Epithelial cell of esophagus (primary cell): Measurements from ENCODE around the gene MTURN.

Experiments
- DNase-seq: peaks from one replicate; pipeline ENCODE4 v3.0.0; 2010; ENCODE audit warnings: low read depth
- H3K4me3 ChIP-seq: 2 replicates; pipeline ENCODE4 v1.5.1; 2011; ENCODE audit warnings: mild to moderate bottlenecking, low read length, control low read depth
- TF ChIP-seq, protein P1 (sequence below): IDR thresholded peaks from 2 replicates; pipeline ENCODE4 v1.5.1; 2011; ENCODE audit warnings: low read depth, mild to moderate bottlenecking, low read length, control low read depth, inconsistent platforms; ENCODE audit not compliant: insufficient read depth; ENCODE audit errors: missing control alignments

MTURN gene

DNA sequence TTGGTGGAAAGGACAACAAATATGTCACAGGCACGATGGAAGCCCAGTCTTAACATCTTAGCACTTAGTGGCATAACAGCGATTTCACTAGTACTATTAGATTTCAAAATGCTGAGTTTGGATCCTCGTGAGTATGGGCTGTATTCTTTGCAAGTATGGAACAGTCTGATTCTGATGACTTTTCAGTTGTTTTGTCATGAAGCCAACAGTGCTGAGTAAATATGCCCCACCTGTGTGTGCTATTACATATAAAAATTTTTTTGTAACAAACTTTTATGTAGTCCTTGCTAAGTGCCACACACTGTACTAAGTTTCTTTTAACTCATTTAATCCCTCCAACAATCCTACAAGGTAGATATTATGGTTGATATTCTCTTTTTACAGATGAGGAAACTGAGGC, 30.8 kb downstream of the MTURN start:
- DNase-seq = peak; percentile 79
- TF ChIP-seq, protein P1, sequence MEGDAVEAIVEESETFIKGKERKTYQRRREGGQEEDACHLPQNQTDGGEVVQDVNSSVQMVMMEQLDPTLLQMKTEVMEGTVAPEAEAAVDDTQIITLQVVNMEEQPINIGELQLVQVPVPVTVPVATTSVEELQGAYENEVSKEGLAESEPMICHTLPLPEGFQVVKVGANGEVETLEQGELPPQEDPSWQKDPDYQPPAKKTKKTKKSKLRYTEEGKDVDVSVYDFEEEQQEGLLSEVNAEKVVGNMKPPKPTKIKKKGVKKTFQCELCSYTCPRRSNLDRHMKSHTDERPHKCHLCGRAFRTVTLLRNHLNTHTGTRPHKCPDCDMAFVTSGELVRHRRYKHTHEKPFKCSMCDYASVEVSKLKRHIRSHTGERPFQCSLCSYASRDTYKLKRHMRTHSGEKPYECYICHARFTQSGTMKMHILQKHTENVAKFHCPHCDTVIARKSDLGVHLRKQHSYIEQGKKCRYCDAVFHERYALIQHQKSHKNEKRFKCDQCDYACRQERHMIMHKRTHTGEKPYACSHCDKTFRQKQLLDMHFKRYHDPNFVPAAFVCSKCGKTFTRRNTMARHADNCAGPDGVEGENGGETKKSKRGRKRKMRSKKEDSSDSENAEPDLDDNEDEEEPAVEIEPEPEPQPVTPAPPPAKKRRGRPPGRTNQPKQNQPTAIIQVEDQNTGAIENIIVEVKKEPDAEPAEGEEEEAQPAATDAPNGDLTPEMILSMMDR = no peak
- H3K4me3 ChIP-seq = no peak overlapping the region

DNA sequence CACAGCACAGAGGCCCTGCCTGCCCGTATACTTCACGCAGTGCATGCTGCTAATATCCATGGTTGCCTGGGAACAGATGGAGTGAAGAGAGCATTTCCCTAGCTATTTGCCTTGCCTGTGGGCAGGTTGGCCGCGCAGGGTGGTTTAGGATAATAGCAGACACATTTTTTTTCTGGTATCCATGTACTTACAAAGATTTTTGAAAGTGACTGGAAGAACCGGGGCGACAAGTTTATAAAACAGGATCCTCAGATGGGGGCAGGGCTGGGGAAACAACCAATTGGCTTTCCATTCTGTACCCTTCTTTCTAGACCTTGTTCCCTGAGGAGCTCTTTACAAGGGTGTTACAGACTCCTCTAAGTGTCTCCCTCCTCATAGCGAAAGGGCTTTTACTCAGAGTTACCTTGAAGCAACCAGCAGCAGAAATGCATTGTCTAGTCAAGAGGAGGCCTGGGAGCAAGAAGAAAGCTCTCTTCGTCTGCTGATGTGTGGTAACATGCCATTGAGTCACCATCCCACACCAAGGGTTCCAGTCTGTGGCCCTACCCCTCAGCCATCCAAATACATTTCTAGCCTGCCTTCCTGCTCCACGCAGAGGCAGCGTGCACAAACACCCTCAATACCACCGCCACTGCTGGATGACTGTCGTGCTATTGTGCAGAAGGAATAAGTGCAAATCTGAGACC, 31.5 kb downstream of the MTURN start:
- TF ChIP-seq, protein P1 = no peak
- DNase-seq = peak; percentile 95
- H3K4me3 ChIP-seq = no peak overlapping the region

DNA sequence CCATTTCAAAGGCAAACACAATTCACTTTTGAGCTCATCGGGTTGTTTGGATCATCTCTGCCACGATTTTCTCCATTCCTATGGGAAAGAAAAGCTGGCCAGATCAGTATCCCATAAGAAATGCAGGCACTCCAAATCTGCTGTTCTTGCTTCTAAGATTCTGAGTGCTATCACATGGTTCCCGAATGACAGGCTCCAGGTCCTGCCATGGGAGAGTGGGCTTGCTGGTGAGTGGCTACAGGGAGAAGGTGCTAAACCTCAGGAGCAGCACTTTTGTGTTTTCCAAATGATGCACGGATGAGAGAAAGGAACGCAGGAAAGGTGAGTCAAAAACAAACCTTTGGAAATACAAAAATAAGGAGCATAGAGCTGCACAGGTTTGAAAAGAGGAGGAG, 32.1 kb downstream of the MTURN start:
- TF ChIP-seq, protein P1 = no peak
- DNase-seq = peak; percentile 33
- H3K4me3 ChIP-seq = no peak overlapping the region

DNA sequence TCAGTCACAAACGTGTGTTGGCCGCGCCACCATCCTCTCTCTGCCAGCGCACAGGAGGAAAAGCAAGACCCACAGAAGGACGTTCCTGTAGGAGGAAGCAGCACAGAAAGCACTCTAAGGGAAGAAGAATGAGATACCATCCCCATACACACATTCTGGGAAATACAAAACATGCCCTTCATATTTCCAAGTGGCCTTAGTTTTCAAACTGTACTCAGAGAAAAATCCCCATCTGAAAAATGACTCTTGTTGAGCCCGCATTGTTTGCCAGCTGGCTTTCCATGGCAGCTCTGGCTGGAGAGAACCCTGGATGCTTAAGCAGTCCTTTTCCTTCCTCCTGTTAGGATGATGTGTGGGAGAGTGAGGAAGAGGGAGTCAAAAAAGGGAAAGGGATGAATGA, 33.1 kb downstream of the MTURN start:
- TF ChIP-seq, protein P1 = no peak
- no peak overlapping the region for H3K4me3 ChIP-seq
- no peak for DNase-seq

DNA sequence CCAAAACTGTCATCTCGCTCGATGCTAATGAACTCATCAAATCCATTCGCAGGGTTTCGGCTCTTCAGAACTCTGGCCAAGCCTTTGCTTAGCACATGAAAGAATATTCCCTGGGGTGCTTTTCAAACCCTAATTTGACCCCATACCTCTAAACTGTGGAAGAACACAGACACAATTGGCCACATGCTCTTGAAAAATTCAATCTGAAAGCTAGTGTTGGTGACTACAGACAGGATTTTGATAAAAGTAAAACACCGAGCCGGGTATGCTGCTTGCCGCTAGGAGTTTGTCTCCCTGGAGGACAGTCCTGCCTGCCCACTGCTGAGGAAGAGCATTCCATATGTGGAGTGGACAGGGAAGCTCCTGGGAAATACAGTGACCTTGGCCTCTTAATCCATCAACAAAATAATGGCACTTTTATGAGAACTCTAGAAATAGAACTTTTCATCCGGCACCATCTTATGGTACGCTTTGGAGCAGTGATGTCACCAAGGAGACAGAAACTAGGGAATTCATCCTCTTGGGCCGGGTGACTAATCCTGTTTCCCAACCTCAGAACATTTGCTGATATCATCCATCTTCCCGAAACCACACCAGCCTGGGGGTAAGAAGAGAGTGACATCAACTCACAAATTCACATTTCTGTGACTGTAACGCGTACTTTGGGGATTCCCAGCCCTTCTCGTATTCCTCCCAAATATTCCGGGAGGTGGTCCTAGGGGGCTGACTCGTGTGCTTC, 34.2 kb downstream of the MTURN start:
- TF ChIP-seq, protein P1 = no peak
- peak; percentile 99 for DNase-seq
- no peak overlapping the region for H3K4me3 ChIP-seq

DNA sequence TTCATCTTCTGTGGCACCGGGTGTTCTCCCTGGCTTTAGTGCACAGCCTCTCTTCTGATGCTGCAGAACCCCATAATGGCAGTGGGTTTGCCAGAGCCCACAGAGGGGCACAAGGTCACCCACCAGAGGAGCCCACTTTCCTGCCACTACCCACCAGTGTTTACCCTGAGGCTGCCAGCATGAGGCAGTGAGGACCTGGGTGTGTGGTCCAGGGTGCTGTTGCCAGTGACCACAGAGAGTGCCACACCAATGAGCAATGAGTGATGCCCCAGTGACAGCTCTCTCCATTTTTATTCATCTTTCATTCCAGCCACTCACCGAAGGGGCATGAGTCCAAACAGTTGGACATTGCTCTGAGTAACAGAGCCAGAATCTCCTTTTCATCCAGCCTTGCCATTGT, 34.8 kb downstream of the MTURN start:
- TF ChIP-seq, protein P1 = no peak
- DNase-seq = no peak
- no peak overlapping the region for H3K4me3 ChIP-seq

DNA sequence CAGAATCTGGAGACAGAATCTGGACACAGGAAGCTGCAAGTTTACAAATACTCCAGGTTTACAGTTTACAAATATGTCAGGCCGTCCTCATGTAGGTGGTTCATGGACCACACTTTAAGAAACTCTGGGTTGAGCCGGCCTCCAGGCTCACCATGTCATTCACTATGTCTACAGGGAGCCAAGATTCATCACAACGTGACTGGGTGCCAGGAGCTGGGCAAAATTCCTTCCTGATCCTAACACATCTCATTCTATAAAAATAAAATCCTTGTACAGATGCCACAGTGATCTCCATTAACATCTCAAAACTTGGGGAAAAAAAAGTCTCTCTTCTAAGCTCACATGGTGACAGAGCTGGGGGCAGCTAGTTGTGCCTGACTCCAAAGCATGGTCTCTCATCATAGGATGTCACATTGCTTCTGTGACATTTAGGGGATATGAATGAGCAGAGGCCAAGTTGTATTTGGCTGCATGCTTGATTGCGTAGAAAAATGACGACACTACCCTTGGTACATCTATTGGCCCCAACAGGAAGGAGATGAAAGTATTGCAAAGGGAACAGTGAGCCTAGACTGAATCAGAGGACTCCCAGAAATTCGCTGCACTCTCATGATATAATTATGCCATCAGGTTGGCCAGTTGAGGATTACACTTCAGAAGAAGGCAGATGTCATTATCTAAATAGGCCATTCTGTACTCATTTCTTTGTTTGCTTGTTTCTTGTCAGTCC, 35.9 kb downstream of the MTURN start:
- DNase-seq = peak; percentile 53
- TF ChIP-seq, protein P1 = no peak

More for the DNA sequence above, 35.9 kb downstream of the MTURN start:
- no peak overlapping the region for H3K4me3 ChIP-seq
